ENCODE measurements around the gene SMYD3.

DNA sequence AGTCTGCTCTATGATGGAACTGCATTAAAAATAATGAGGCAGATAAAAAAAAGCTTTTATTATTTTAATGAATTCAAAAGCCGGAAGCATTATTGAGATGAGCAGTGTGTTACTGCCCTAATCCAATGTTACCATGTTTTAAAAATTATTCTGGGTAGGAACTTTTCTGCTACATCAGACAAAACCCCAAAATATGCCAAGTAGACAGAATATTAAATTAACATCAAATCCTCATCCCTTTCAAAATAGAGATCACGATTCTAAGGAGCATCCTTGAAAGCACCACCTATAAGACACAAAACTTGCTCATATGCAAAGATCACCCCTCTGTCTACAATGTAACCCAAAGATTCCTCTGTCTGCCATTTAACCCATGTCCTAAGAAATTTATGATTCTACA is 357.5 kb downstream of the SMYD3 start:
- TF ChIP-seq CTCF (IDR thresholded peaks at IDR 0.05; ENCODE audit: insufficient read depth, low read depth, low read length) (no peak), EZH2 (IDR thresholded peaks at IDR 0.05; ENCODE audit: insufficient read depth, low read length) (no peak)

Data from astrocyte (in vitro differentiated cells and primary cell).